ENCODE data around the gene PCDHGA6.
A peak's percentile ranks its signal among the peaks of the same experiment; 100 is the strongest.
"Not testable (repeated sequence)": the region's sequence is repeated elsewhere in the genome, so short reads cannot be mapped to it uniquely, and the experiment has no call there.

Gene PCDHGA6

GRCh38 chr5:141345327-141345726, 28.4 kb upstream of the PCDHGA6 start:
- no peaks in the 10 kb centered on the region for H3K27me3 ChIP-seq (ENCODE audit: control insufficient read depth, insufficient read depth, low read length)
- H3K9ac ChIP-seq (ENCODE audit: low read length): no peak overlapping the region
- no peak overlapping the region for H3K4me3 ChIP-seq (ENCODE audit: low read length)
- peaks cover 21% of the 10 kb centered on the region for H3K9me3 ChIP-seq (ENCODE audit: control insufficient read depth, low read depth, low read length)
- H3K4me1 ChIP-seq (ENCODE audit: control insufficient read depth, low read depth, low read length): no peaks in the 10 kb centered on the region
- H3K27ac ChIP-seq (ENCODE audit: low read length): no peak overlapping the region
- H3K36me3 ChIP-seq (ENCODE audit: control insufficient read depth, low read depth, low read length): no peaks in the 10 kb centered on the region

DNA sequence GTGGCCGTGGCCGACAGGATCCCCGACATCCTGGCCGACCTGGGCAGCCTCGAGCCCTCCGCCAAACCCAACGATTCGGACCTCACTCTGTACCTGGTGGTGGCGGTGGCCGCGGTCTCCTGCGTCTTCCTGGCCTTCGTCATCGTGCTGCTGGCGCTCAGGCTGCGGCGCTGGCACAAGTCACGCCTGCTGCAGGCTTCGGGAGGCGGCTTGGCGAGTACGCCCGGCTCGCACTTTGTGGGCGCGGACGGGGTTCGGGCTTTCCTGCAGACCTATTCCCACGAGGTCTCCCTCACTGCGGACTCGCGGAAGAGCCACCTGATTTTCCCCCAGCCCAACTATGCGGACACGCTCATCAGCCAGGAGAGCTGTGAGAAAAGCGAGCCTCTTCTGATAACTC, 27.7 kb upstream of the PCDHGA6 start:
- not testable (repeated sequence) for H3K4me3 ChIP-seq (ENCODE audit: low read length); H3K4me1 ChIP-seq (ENCODE audit: control insufficient read depth, low read depth, low read length); H3K9ac ChIP-seq (ENCODE audit: low read length); H3K36me3 ChIP-seq (ENCODE audit: control insufficient read depth, low read depth, low read length); H3K27me3 ChIP-seq (ENCODE audit: control insufficient read depth, insufficient read depth, low read length); H3K27ac ChIP-seq (ENCODE audit: low read length)
- peaks cover 19% of the 10 kb centered on the region for H3K9me3 ChIP-seq (ENCODE audit: control insufficient read depth, low read depth, low read length)

GRCh38 chr5:141349917-141350619, 23.6 kb upstream of the PCDHGA6 start, which contains the start of gene PCDHGB1:
Gene PCDHGB1 (plus strand): TSS chr5:141350099. CDS start chr5:141350261, 162 bp downstream.
- H3K4me1 ChIP-seq (ENCODE audit: control insufficient read depth, low read depth, low read length): no peaks in the 10 kb centered on the region
- H3K36me3 ChIP-seq (ENCODE audit: control insufficient read depth, low read depth, low read length): no peaks in the 10 kb centered on the region
- H3K27me3 ChIP-seq (ENCODE audit: control insufficient read depth, insufficient read depth, low read length): no peaks in the 10 kb centered on the region
- no peak within 1 kb of the TSS for H3K27ac ChIP-seq (ENCODE audit: low read length)
- H3K4me3 ChIP-seq (ENCODE audit: low read length): peak within 1 kb of the TSS; percentile 42
- H3K9me3 ChIP-seq (ENCODE audit: control insufficient read depth, low read depth, low read length): peaks cover 12% of the 10 kb centered on the region
- peak within 1 kb of the TSS; percentile 19 for H3K9ac ChIP-seq (ENCODE audit: low read length)

- Histone ChIP-seq H3K9me3 (ENCODE audit: control insufficient read depth, low read depth, low read length) (peaks cover 14% of the 10 kb centered on the region), H3K27ac (ENCODE audit: low read length) (no peak overlapping the region), H3K4me3 (ENCODE audit: low read length) (no peak overlapping the region), H3K27me3 (ENCODE audit: control insufficient read depth, insufficient read depth, low read length) (no peaks in the 10 kb centered on the region), H3K36me3 (ENCODE audit: control insufficient read depth, low read depth, low read length) (no peaks in the 10 kb centered on the region), H3K4me1 (ENCODE audit: control insufficient read depth, low read depth, low read length) (no peaks in the 10 kb centered on the region), H3K9ac (ENCODE audit: low read length) (no peak overlapping the region)
Observed at GRCh38 chr5:141351591-141351990, 22.1 kb upstream of the PCDHGA6 start.

DNA sequence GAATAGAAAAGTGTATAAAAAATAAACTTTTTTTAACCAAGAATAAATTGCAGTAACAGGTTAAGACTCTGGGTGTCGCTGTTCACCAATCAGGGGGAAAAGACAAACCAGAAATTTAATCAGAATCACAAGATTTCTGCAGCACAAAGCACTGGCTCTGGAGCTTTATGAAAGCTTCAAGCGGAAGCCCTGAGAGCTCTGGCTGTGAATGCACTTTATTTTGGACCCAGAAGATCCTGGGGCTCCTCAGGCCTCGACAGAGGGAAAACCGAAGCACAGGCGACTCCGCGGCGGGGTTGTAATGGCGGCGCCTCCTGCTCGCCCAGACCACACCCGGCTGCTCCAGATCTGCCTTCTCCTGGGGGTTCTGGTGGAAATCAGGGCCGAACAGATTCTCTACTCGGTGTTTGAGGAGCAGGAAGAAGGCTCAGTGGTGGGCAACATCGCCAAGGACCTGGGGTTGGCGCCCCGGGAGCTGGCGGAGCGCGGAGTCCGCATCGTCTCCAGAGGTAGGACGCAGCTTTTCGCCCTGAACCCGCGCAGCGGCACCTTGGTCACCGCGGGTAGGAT, 18.7 kb upstream of the PCDHGA6 start, which contains the start of gene PCDHGA4:
Gene PCDHGA4 (plus strand): TSS at position 122 of the 570 bp plus-strand sequence. CDS start 87 bp downstream, at position 209.
- Histone ChIP-seq H3K27ac (ENCODE audit: low read length) (no peak within 1 kb of the TSS), H3K4me1 (ENCODE audit: control insufficient read depth, low read depth, low read length) (no peaks in the 10 kb centered on the region), H3K4me3 (ENCODE audit: low read length) (no peak within 1 kb of the TSS), H3K36me3 (ENCODE audit: control insufficient read depth, low read depth, low read length) (no peaks in the 10 kb centered on the region), H3K9me3 (ENCODE audit: control insufficient read depth, low read depth, low read length) (peaks cover 21% of the 10 kb centered on the region), H3K27me3 (ENCODE audit: control insufficient read depth, insufficient read depth, low read length) (no peaks in the 10 kb centered on the region), H3K9ac (ENCODE audit: low read length) (no peak within 1 kb of the TSS)

GRCh38 chr5:141355641-141356040, 18.1 kb upstream of the PCDHGA6 start:
- no peaks in the 10 kb centered on the region for H3K27me3 ChIP-seq (ENCODE audit: control insufficient read depth, insufficient read depth, low read length)
- no peaks in the 10 kb centered on the region for H3K36me3 ChIP-seq (ENCODE audit: control insufficient read depth, low read depth, low read length)
- H3K9me3 ChIP-seq (ENCODE audit: control insufficient read depth, low read depth, low read length): peaks cover 26% of the 10 kb centered on the region
- H3K9ac ChIP-seq (ENCODE audit: low read length): no peak overlapping the region
- no peaks in the 10 kb centered on the region for H3K4me1 ChIP-seq (ENCODE audit: control insufficient read depth, low read depth, low read length)
- no peak overlapping the region for H3K27ac ChIP-seq (ENCODE audit: low read length)
- no peak overlapping the region for H3K4me3 ChIP-seq (ENCODE audit: low read length)

GRCh38 chr5:141356133-141356532, 17.6 kb upstream of the PCDHGA6 start:
- Histone ChIP-seq H3K27me3 (ENCODE audit: control insufficient read depth, insufficient read depth, low read length) (no peaks in the 10 kb centered on the region), H3K27ac (ENCODE audit: low read length) (no peak overlapping the region), H3K4me3 (ENCODE audit: low read length) (no peak overlapping the region), H3K36me3 (ENCODE audit: control insufficient read depth, low read depth, low read length) (no peaks in the 10 kb centered on the region), H3K9ac (ENCODE audit: low read length) (no peak overlapping the region), H3K4me1 (ENCODE audit: control insufficient read depth, low read depth, low read length) (no peaks in the 10 kb centered on the region), H3K9me3 (ENCODE audit: control insufficient read depth, low read depth, low read length) (peaks cover 30% of the 10 kb centered on the region)

DNA sequence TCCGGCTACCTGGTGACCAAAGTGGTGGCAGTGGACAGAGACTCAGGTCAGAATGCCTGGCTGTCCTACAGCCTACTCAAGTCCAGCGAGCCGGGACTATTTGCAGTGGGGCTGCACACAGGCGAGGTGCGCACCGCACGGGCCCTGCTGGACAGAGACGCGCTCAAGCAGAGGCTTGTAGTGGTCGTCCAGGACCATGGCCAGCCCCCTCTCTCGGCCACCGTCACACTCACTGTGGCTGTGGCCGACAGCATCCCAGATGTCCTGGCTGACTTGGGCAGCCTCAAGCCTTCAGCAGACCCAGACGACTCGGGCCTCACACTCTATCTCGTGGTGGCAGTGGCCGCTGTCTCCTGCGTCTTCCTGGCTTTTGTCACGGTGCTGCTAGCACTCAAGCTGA, 16.7 kb upstream of the PCDHGA6 start:
- H3K27me3 ChIP-seq (ENCODE audit: control insufficient read depth, insufficient read depth, low read length): no peaks in the 10 kb centered on the region
- no peaks in the 10 kb centered on the region for H3K36me3 ChIP-seq (ENCODE audit: control insufficient read depth, low read depth, low read length)
- H3K9ac ChIP-seq (ENCODE audit: low read length): no peak overlapping the region
- peaks cover 34% of the 10 kb centered on the region for H3K9me3 ChIP-seq (ENCODE audit: control insufficient read depth, low read depth, low read length)
- H3K4me1 ChIP-seq (ENCODE audit: control insufficient read depth, low read depth, low read length): no peaks in the 10 kb centered on the region
- H3K27ac ChIP-seq (ENCODE audit: low read length): no peak overlapping the region
- no peak overlapping the region for H3K4me3 ChIP-seq (ENCODE audit: low read length)

DNA sequence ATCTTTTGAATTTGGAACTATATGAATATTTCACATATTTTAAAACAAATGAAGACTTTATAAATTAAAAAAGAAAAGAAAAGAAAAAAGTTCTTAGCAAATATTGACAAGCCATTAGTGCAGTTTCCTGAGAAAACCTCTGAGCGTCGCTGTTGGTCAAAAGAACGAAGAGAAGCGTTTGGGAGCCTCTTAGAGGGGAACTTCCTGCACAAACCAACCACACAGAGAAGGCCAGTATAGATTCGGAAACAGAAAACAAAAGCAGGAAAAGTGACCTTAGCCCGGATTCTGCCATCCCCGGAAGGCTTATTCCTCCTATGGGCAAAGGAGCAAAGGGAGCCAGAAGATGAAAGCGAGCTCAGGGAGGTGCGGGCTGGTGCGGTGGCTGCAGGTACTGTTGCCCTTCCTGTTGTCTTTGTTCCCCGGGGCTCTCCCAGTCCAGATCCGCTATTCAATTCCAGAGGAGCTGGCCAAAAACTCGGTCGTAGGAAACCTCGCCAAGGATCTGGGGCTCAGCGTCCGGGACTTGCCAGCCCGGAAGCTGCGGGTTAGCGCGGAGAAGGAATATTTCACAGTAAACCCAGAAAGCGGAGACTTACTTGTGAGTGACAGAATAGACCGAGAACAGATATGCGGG, 13.8 kb upstream of the PCDHGA6 start, which contains the start of gene PCDHGB2:
Gene PCDHGB2 (plus strand): TSS at position 205 of the 637 bp plus-strand sequence. CDS start 142 bp downstream, at position 347.
- Histone ChIP-seq H3K9ac (ENCODE audit: low read length) (no peak within 1 kb of the TSS), H3K27ac (ENCODE audit: low read length) (no peak within 1 kb of the TSS), H3K4me3 (ENCODE audit: low read length) (no peak within 1 kb of the TSS), H3K9me3 (ENCODE audit: control insufficient read depth, low read depth, low read length) (peaks cover 29% of the 10 kb centered on the region), H3K36me3 (ENCODE audit: control insufficient read depth, low read depth, low read length) (no peaks in the 10 kb centered on the region), H3K4me1 (ENCODE audit: control insufficient read depth, low read depth, low read length) (no peaks in the 10 kb centered on the region), H3K27me3 (ENCODE audit: control insufficient read depth, insufficient read depth, low read length) (no peaks in the 10 kb centered on the region)

GRCh38 chr5:141360685-141361084, 13.0 kb upstream of the PCDHGA6 start:
- H3K4me3 ChIP-seq (ENCODE audit: low read length): no peak overlapping the region

GRCh38 chr5:141362719-141363118, 11.0 kb upstream of the PCDHGA6 start:
- H3K27me3 ChIP-seq (ENCODE audit: control insufficient read depth, insufficient read depth, low read length): no peaks in the 10 kb centered on the region

More at GRCh38 chr5:141360685-141361084, 13.0 kb upstream of the PCDHGA6 start:
- Histone ChIP-seq H3K27me3 (ENCODE audit: control insufficient read depth, insufficient read depth, low read length) (no peaks in the 10 kb centered on the region), H3K36me3 (ENCODE audit: control insufficient read depth, low read depth, low read length) (no peaks in the 10 kb centered on the region), H3K9me3 (ENCODE audit: control insufficient read depth, low read depth, low read length) (peaks cover 34% of the 10 kb centered on the region), H3K27ac (ENCODE audit: low read length) (no peak overlapping the region), H3K4me1 (ENCODE audit: control insufficient read depth, low read depth, low read length) (no peaks in the 10 kb centered on the region), H3K9ac (ENCODE audit: low read length) (no peak overlapping the region)

More at GRCh38 chr5:141362719-141363118, 11.0 kb upstream of the PCDHGA6 start:
- no peak overlapping the region for H3K27ac ChIP-seq (ENCODE audit: low read length)
- H3K4me1 ChIP-seq (ENCODE audit: control insufficient read depth, low read depth, low read length): no peaks in the 10 kb centered on the region
- no peaks in the 10 kb centered on the region for H3K36me3 ChIP-seq (ENCODE audit: control insufficient read depth, low read depth, low read length)
- H3K4me3 ChIP-seq (ENCODE audit: low read length): no peak overlapping the region
- peaks cover 38% of the 10 kb centered on the region for H3K9me3 ChIP-seq (ENCODE audit: control insufficient read depth, low read depth, low read length)
- H3K9ac ChIP-seq (ENCODE audit: low read length): no peak overlapping the region

All from iPS-18a (cell line).